Right cardiac atrium (tissue), 5 donors: Measurements from ENCODE around the gene SULT6B1. TPM values are rescaled to one million over a fixed set of nuclear protein-coding genes. Genes with fewer than 3 reads are reported as not detected.

Experiments
- ATAC-seq, 2 donors: fragments of 200-7000 bp; cut with Tn5 transposase; one replicate each; pipeline versions ENCODE4 v1.8.0 to v1.9.1; 2020; ENCODE audit warnings: moderate library complexity in 2 of 2, mild to moderate bottlenecking in 1 of 2
- DNase-seq, 3 donors: peaks; one replicate each; pipeline ENCODE4 v3.0.0-alpha.2; 2020
- H3K27ac ChIP-seq: one replicate; pipeline ENCODE4 v1.5.1; 2013; ENCODE audit warnings: mild to moderate bottlenecking, low read length, control low read depth, moderate library complexity
- H3K27me3 ChIP-seq: one replicate; pipeline ENCODE4 v1.6.1; 2013; ENCODE audit not compliant: control insufficient read depth, insufficient read depth
- H3K4me1 ChIP-seq: one replicate; pipeline ENCODE4 v1.6.1; 2013; ENCODE audit warnings: low read length; ENCODE audit not compliant: control insufficient read depth, insufficient read depth
- H3K4me3 ChIP-seq: one replicate; pipeline ENCODE4 v1.5.1; 2013; ENCODE audit warnings: low read length, control low read depth
- H3K9me3 ChIP-seq: one replicate; pipeline ENCODE4 v1.6.1; 2013; ENCODE audit warnings: low read length; ENCODE audit not compliant: control insufficient read depth
- WGBS: extraction: QIAGEN DNeasy Blood & Tissue Kit; methylation state at CpG from one replicate; pipeline ENCODE4 v1.1.7; 2013; 5-methylcytosine and 5-hydroxymethylcytosine counted together
- intact Hi-C, 4 donors: fragments of 100-400 bp; cut with DNase I; formaldehyde crosslinking; loops; one replicate each; pipeline versions ENCODE4 v1.11.0 to v1.14.0; 2022 to 2023
- polyA plus RNA-seq: library from polyadenylated mRNA; stranded (reverse); fragments of 200-250 nt; gene quantifications from one replicate; pipeline ENCODE4 v1.2.3, GENCODE V29; 2013
- total RNA-seq, 4 donors: library from RNA; stranded (reverse); fragmentation: NEBNext Ultra II Directional; extraction: Animal tissue kit (Norgen Biotek cat#: 25700); gene quantifications; one replicate each; pipeline ENCODE4 v1.2.1, GENCODE V29; 2021
- donor health status: healthy with polysubstance abuse.
- donor health status: DM: no; HTN: yes; CAD: no.
- donor health status: DM: no; HTN: no; CAD: no.
- donor health status: DM: no; HTN: yes; CAD: no; lungs with severe emphysema.
- donor health status: DM: yes; HTN: yes; CAD: no.

The SULT6B1 gene
- total and polyA plus RNA-seq, 5 donors: not detected

DNA sequence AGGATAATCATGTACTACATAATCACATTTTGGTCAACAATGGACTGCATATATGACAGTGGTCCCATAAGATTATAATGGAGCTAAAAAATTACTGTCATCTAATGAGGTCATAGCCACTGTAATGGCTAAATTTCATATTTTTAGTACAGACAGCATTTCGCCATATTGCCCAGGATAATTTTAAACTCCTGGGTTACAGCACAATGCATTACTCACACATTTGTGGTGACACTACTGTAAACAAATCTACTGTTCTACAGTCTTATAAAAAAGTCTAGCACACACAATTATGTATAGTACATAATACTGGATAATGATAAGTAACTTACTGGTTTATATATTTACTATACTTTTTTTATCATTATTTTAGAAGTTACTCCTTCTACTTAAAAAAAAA, 44.5 kb downstream of the SULT6B1 start:
- DNase-seq (no peak), ATAC-seq (no peak)
- Histone ChIP-seq H3K9me3 (no peaks in the 10 kb centered on the region), H3K27me3 (no peaks in the 10 kb centered on the region), H3K4me1 (no peaks in the 10 kb centered on the region), H3K4me3 (no peak overlapping the region), H3K27ac (no peak overlapping the region)
- intact Hi-C loops: no loop called here
- WGBS: 90% methylated on average over 1 of the region's 1 CpG

- Histone ChIP-seq H3K9me3 (no peaks in the 10 kb centered on the region), H3K27ac (no peak overlapping the region), H3K4me3 (no peak overlapping the region), H3K4me1 (no peaks in the 10 kb centered on the region), H3K27me3 (no peaks in the 10 kb centered on the region)
- intact Hi-C loops: no loop called here
- ATAC-seq: no peak
- DNase-seq: no peak
Measured at GRCh38 chr2:37142546-37142945, 45.9 kb downstream of the SULT6B1 start.

GRCh38 chr2:37132914-37133313, 55.6 kb downstream of the SULT6B1 start:
- no peaks in the 10 kb centered on the region for H3K27me3 ChIP-seq
- no peaks in the 10 kb centered on the region for H3K9me3 ChIP-seq
- H3K4me3 ChIP-seq: no peak overlapping the region
- ATAC-seq: no peak
- H3K4me1 ChIP-seq: no peaks in the 10 kb centered on the region
- no peak overlapping the region for H3K27ac ChIP-seq
- intact Hi-C loops: no loop called here
- DNase-seq: no peak
- WGBS: 95% methylated on average over 6 of the region's 6 CpGs

GRCh38 chr2:37125416-37125815, 63.1 kb downstream of the SULT6B1 start:
- 93% methylated on average over 2 of the region's 2 CpGs for WGBS
- no peaks in the 10 kb centered on the region for H3K27me3 ChIP-seq
- no peak overlapping the region for H3K4me3 ChIP-seq
- intact Hi-C loops: no loop called here
- no peaks in the 10 kb centered on the region for H3K4me1 ChIP-seq
- no peak overlapping the region for H3K27ac ChIP-seq
- no peak for DNase-seq
- H3K9me3 ChIP-seq: no peaks in the 10 kb centered on the region
- ATAC-seq: no peak

DNA sequence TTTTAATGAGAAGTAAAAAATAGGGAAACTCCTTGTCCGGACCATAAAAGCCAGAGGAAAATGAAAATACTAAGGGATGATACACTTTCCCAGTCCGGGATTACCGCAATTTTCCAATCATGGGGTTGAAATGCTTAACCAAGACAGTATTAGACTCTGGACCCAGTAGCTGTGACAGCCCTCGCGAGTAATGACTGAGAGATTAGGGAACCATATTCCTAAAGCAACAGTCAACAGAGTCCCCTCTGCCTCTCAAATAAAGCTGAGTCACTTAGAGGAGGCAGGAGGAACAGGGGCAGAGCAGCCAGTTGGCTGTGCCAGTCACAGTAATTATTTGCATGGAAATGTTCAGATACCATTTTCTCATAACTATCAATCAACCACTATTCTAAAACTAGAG, 69.3 kb downstream of the SULT6B1 start:
- intact Hi-C loops: no loop called here
- no peaks in the 10 kb centered on the region for H3K4me1 ChIP-seq
- WGBS: 97% methylated on average over 5 of the region's 5 CpGs

More for the DNA sequence above, 69.3 kb downstream of the SULT6B1 start:
- ATAC-seq (no peak), DNase-seq (no peak)
- Histone ChIP-seq H3K9me3 (no peaks in the 10 kb centered on the region), H3K27me3 (no peaks in the 10 kb centered on the region), H3K27ac (no peak overlapping the region), H3K4me3 (no peak overlapping the region)

Other genes with a start within 250 kb of the SULT6B1 start
- gene STRN, start 222.1 kb downstream of the SULT6B1 start, total RNA-seq: 10 to 100 TPM; 30.9 to 41.1 (median 35.0) TPM
- gene STRN, start 222.1 kb downstream of the SULT6B1 start, polyA plus RNA-seq: 7.7 TPM
- gene HEATR5B, start 104.3 kb downstream of the SULT6B1 start, total RNA-seq: 10 to 100 TPM; 14.6 to 19.2 (median 16.4) TPM
- 9.1 TPM for gene HEATR5B, start 104.3 kb downstream of the SULT6B1 start, polyA plus RNA-seq
- 1 to 10 TPM; 5.1 to 8.6 (median 6.9) TPM for gene GPATCH11, start 104.2 kb downstream of the SULT6B1 start, total RNA-seq
- gene GPATCH11, start 104.2 kb downstream of the SULT6B1 start, polyA plus RNA-seq: 4.1 TPM
- 10 to 100 TPM; 21.9 to 32.9 (median 25.5) TPM for gene EIF2AK2, start 31.7 kb downstream of the SULT6B1 start, total RNA-seq
- gene EIF2AK2, start 31.7 kb downstream of the SULT6B1 start, polyA plus RNA-seq: 6.0 TPM
- gene CEBPZOS, start 7.8 kb upstream of the SULT6B1 start, total RNA-seq: 10 to 100 TPM; 46.8 to 57.7 (median 55.9) TPM
- gene CEBPZOS, start 7.8 kb upstream of the SULT6B1 start, polyA plus RNA-seq: 75.7 TPM
- gene CEBPZ, start 42.9 kb upstream of the SULT6B1 start, total RNA-seq: 10 to 100 TPM; 24.0 to 35.4 (median 33.1) TPM
- 34.9 TPM for gene CEBPZ, start 42.9 kb upstream of the SULT6B1 start, polyA plus RNA-seq
- gene NDUFAF7, start 43.0 kb upstream of the SULT6B1 start, total RNA-seq: 10 to 100 TPM; 15.4 to 20.1 (median 18.3) TPM
- 17.4 TPM for gene NDUFAF7, start 43.0 kb upstream of the SULT6B1 start, polyA plus RNA-seq
- 10 to 100 TPM; 17.4 to 24.6 (median 20.6) TPM for gene PRKD3, start 136.2 kb upstream of the SULT6B1 start, total RNA-seq
- 5.6 TPM for gene PRKD3, start 136.2 kb upstream of the SULT6B1 start, polyA plus RNA-seq
- 1 to 10 TPM; 1.7 to 7.3 (median 2.3) TPM for gene QPCT, start 156.0 kb upstream of the SULT6B1 start, total RNA-seq
- 3.1 TPM for gene QPCT, start 156.0 kb upstream of the SULT6B1 start, polyA plus RNA-seq